ENCODE data around the gene RNF10. TPM values are rescaled to one million over a fixed set of nuclear protein-coding genes. Genes with fewer than 3 reads are reported as not detected.

Gene RNF10
- total RNA-seq, 1 donor from 2014 or later: 160 TPM

- Mint-ChIP-seq H3K9me3 (no peaks in the 10 kb centered on the region), H3K27me3 (ENCODE audit: low read depth) (peaks cover 44% of the 10 kb centered on the region), H3K4me1 (peaks cover 10% of the 10 kb centered on the region), H3K27ac (no peak overlapping the region), H3K4me3 (no peak overlapping the region), H3K36me3 (no peaks in the 10 kb centered on the region)
- DNase-seq (ENCODE audit: low spot score in 2 of 2, unreplicated experiment in 2 of 2): no peak
- TF ChIP-seq, protein P1, sequence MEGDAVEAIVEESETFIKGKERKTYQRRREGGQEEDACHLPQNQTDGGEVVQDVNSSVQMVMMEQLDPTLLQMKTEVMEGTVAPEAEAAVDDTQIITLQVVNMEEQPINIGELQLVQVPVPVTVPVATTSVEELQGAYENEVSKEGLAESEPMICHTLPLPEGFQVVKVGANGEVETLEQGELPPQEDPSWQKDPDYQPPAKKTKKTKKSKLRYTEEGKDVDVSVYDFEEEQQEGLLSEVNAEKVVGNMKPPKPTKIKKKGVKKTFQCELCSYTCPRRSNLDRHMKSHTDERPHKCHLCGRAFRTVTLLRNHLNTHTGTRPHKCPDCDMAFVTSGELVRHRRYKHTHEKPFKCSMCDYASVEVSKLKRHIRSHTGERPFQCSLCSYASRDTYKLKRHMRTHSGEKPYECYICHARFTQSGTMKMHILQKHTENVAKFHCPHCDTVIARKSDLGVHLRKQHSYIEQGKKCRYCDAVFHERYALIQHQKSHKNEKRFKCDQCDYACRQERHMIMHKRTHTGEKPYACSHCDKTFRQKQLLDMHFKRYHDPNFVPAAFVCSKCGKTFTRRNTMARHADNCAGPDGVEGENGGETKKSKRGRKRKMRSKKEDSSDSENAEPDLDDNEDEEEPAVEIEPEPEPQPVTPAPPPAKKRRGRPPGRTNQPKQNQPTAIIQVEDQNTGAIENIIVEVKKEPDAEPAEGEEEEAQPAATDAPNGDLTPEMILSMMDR (IDR thresholded peaks at IDR 0.05; ENCODE audit: unreplicated experiment): no peak
These were observed 52.7 kb downstream of the RNF10 start for GRCh38 chr12:120586860-120587259.

DNA sequence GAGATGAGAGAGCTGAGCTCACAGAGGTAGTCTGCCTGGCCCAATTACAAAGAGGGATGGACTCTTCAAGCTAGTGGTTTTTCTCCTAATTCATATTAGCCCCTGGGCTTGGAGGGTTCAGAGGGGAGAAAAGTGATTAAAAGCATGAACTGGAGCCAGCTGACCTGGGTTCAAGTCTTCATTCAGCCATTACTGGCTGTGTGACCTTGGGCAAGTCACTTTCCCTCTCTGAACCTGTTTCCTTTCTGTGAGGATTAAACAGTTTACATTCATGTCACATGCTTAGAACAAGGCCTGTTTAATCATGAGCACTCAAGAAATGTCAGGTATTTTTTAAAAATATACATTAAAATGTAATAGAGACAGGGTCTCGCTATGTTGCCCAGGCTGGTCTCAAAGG lies 54.2 kb downstream of the RNF10 start:
- DNase-seq (ENCODE audit: low spot score in 2 of 2, unreplicated experiment in 2 of 2): no peak
- Mint-ChIP-seq H3K9me3 (no peaks in the 10 kb centered on the region), H3K4me1 (peaks cover 4% of the 10 kb centered on the region), H3K4me3 (no peak overlapping the region), H3K27me3 (ENCODE audit: low read depth) (peaks cover 40% of the 10 kb centered on the region), H3K36me3 (no peaks in the 10 kb centered on the region), H3K27ac (no peak overlapping the region)
- TF ChIP-seq, protein P1 (IDR thresholded peaks at IDR 0.05; ENCODE audit: unreplicated experiment): no peak

DNA sequence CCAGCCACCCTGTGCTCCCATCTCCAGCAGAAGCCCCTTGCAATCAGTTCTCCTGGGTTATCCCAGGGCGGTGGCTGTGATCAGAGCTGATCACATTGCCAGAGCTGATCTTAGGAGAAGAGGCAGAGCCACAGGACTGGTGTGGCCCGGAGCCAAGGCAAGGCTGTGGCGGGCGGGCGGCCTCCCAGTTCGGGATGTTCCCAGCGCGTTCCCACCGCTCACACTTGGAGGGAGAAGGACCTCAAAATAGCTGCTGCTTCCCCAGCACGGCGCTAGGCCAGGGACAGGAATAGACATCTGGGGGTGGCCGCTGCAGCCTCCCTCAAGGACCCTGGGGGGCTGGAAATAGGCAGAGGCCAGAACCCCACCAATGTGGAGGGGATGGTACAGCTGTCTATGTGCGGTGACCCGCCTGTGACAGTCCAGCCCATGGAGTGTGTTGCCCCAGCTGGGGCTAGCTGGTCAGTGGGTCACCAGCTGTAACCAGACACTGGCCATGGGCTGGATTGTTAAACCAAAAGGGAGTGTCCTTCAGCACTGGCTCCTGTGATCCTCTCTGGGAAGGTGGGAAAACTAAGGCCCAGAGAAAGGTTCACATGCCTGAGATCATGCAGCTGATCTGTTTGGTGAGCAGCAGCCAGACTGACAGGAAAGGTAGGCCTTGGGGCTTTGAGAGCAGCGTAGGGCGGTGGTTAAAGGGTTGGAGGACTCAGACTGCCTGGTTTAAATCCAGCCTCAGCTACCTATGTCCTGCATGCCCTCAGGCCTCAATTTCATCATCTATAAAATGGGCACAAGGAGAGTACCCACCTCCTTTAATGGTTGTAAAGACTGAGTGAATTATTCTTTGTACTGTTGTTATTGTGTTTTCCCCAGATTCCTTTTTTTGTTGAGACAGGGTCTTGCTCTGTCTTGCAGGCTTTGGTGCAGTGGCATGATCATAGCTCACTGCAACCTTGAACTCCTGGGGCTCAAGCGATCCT lies 55.1 kb downstream of the RNF10 start:
- H3K36me3 Mint-ChIP-seq: no peaks in the 10 kb centered on the region
- no peak overlapping the region for H3K4me3 Mint-ChIP-seq
- H3K27ac Mint-ChIP-seq: no peak overlapping the region
- DNase-seq (ENCODE audit: low spot score in 2 of 2, unreplicated experiment in 2 of 2): no peak
- H3K4me1 Mint-ChIP-seq: no peaks in the 10 kb centered on the region
- peaks cover 32% of the 10 kb centered on the region for H3K27me3 Mint-ChIP-seq (ENCODE audit: low read depth)
- TF ChIP-seq, protein P1 (IDR thresholded peaks at IDR 0.05; ENCODE audit: unreplicated experiment): no peak
- no peaks in the 10 kb centered on the region for H3K9me3 Mint-ChIP-seq

GRCh38 chr12:120590741-120591407 lies 56.7 kb downstream of the RNF10 start:
- H3K9me3 Mint-ChIP-seq: no peaks in the 10 kb centered on the region
- H3K27ac Mint-ChIP-seq: no peak overlapping the region
- no peak for DNase-seq (ENCODE audit: low spot score in 2 of 2, unreplicated experiment in 2 of 2)
- H3K4me1 Mint-ChIP-seq: no peaks in the 10 kb centered on the region
- H3K36me3 Mint-ChIP-seq: no peaks in the 10 kb centered on the region
- TF ChIP-seq, protein P1 (IDR thresholded peaks at IDR 0.05; ENCODE audit: unreplicated experiment): no peak
- H3K4me3 Mint-ChIP-seq: no peak overlapping the region
- H3K27me3 Mint-ChIP-seq (ENCODE audit: low read depth): peaks cover 18% of the 10 kb centered on the region

DNA sequence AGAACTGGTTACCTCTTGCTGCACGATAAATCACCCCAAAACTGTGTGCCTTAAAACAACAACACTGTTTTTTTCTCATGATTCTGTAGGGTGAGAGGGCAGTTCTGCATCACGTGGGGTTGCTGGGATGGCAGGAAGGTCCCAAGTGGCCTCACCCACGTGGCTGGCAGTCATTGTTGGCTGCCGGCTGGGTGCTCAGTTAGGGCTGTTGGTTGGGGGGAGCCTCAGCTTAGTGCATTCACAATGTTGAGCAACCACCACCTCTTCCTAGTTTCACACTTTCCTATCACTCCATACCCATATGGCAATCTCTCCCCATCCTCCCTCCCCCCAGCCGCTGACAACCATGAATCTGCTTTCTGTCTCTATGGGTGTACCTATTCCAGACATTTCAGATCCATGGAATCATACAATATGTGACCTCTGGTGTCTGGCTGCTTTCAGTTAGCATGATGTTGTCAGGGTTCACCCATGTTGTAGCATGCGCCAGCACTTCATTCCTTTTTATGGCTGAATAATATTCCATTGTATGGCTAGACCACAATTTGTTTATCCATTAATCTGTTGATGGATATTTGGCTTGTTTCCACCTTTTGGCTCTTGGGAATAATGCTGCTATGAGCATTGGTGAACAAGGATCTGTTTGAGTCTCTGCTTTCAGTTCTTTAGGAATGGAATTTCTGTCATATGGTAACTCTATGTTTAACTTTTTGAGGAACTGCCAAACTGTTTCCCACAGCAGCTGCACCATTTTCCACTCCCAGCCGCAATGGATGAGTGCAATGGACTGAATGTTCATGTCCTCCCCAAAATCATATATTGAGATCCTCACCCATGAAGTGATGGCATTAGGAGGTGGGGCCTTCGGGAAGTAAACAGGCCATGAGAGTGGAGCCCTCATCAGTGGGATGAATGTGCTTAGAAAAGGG lies 58.2 kb downstream of the RNF10 start:
- no peak overlapping the region for H3K4me3 Mint-ChIP-seq
- H3K36me3 Mint-ChIP-seq: no peaks in the 10 kb centered on the region
- H3K27ac Mint-ChIP-seq: no peak overlapping the region
- no peaks in the 10 kb centered on the region for H3K9me3 Mint-ChIP-seq
- DNase-seq (ENCODE audit: low spot score in 2 of 2, unreplicated experiment in 2 of 2): no peak
- H3K4me1 Mint-ChIP-seq: no peaks in the 10 kb centered on the region
- TF ChIP-seq, protein P1 (IDR thresholded peaks at IDR 0.05; ENCODE audit: unreplicated experiment): no peak
- H3K27me3 Mint-ChIP-seq (ENCODE audit: low read depth): peaks cover 8% of the 10 kb centered on the region
